ENCODE data around the gene NTN1. TPM values are rescaled to one million over a fixed set of nuclear protein-coding genes. Genes with fewer than 3 reads are reported as not detected.

Gene NTN1
- total RNA-seq, 4 donors from 2014 or later, result 3.3 to 19.2 (median 10.4) TPM

GRCh38 chr17:9237661-9238301, 216.5 kb downstream of the NTN1 start:
- intact Hi-C loops (cut with DNase I; ENCODE audit: low total_unique reads), result no loop called here
- Histone ChIP-seq H3K27me3 (no peaks in the 10 kb centered on the region), H3K4me1 (peaks cover 0 to 10% of the 10 kb centered on the region in 2 donors), H3K4me3 (no peak overlapping the region), H3K36me3 (no peaks in the 10 kb centered on the region), H3K9me3 (no peaks in the 10 kb centered on the region), H3K27ac (peak overlapping the region in 1 of 2 donors; percentile 86)
- no peak for TF ChIP-seq POLR2A (IDR thresholded peaks at IDR 0.05)
- TF ChIP-seq CTCF (IDR thresholded peaks at IDR 0.05), result no peak
- no peak for DNase-seq

- intact Hi-C loops (cut with DNase I; ENCODE audit: low total_unique reads), result no loop called here
These were observed 217.3 kb downstream of the NTN1 start for GRCh38 chr17:9238340-9239245.

GRCh38 chr17:9239246-9239792, 218.0 kb downstream of the NTN1 start:
- peak overlapping the region; percentile 86 to 97 for H3K27ac ChIP-seq
- TF ChIP-seq POLR2A (IDR thresholded peaks at IDR 0.05), result no peak
- TF ChIP-seq CTCF (IDR thresholded peaks at IDR 0.05), result no peak
- H3K27me3 ChIP-seq, result no peaks in the 10 kb centered on the region
- peak overlapping the region; percentile 23 to 41 for H3K4me3 ChIP-seq
- no peak for DNase-seq
- intact Hi-C loops (cut with DNase I; ENCODE audit: low total_unique reads), result no loop called here
- no peaks in the 10 kb centered on the region for H3K36me3 ChIP-seq
- no peaks in the 10 kb centered on the region for H3K9me3 ChIP-seq
- H3K4me1 ChIP-seq, result peaks cover 0 to 10% of the 10 kb centered on the region in 2 donors

More at GRCh38 chr17:9238340-9239245, 217.3 kb downstream of the NTN1 start:
- no peaks in the 10 kb centered on the region for H3K36me3 ChIP-seq
- H3K4me1 ChIP-seq, result peaks cover 0 to 10% of the 10 kb centered on the region in 2 donors
- peak overlapping the region; percentile 86 to 97 for H3K27ac ChIP-seq
- H3K27me3 ChIP-seq, result no peaks in the 10 kb centered on the region
- peak overlapping the region in 1 of 2 donors; percentile 41 for H3K4me3 ChIP-seq
- DNase-seq, result no peak
- no peaks in the 10 kb centered on the region for H3K9me3 ChIP-seq
- TF ChIP-seq POLR2A (IDR thresholded peaks at IDR 0.05) (no peak), CTCF (IDR thresholded peaks at IDR 0.05) (no peak)

GRCh38 chr17:9239793-9240658, 218.7 kb downstream of the NTN1 start:
- H3K27me3 ChIP-seq, result no peaks in the 10 kb centered on the region
- intact Hi-C loops (cut with DNase I; ENCODE audit: low total_unique reads), result no loop called here
- H3K9me3 ChIP-seq, result no peaks in the 10 kb centered on the region
- H3K4me3 ChIP-seq, result peak overlapping the region; percentile 29 to 50
- TF ChIP-seq CTCF (IDR thresholded peaks at IDR 0.05) (no peak), POLR2A (IDR thresholded peaks at IDR 0.05) (peak; percentile 74 to 87)
- peak; percentile 82 to 83 for DNase-seq
- no peaks in the 10 kb centered on the region for H3K36me3 ChIP-seq
- H3K27ac ChIP-seq, result peak overlapping the region; percentile 97 to 98
- H3K4me1 ChIP-seq, result peaks cover 0 to 10% of the 10 kb centered on the region in 2 donors

Data from uterus (tissue), 4 donors.